ENCODE measurements around the gene STARD8. TPM values are rescaled to one million over a fixed set of nuclear protein-coding genes. Genes with fewer than 3 reads are reported as not detected.
"Not testable (repeated sequence)": the region's sequence is repeated elsewhere in the genome, so short reads cannot be mapped to it uniquely, and the experiment has no call there.

Gene STARD8
- total RNA-seq, 2 donors from 2014 or later = 15.8 to 19.8 TPM

- no peak for TF ChIP-seq CTCF (IDR thresholded peaks at IDR 0.05)
- DNase-seq (ENCODE audit: low spot score) = no peak
- Histone ChIP-seq H3K4me1 (ENCODE audit: control insufficient read depth in 1 of 2, low read depth in 2 of 2) (no peaks in the 10 kb centered on the region), H3K27me3 (replicated peaks; ENCODE audit: insufficient read depth) (no peaks in the 10 kb centered on the region), H3K36me3 (no peaks in the 10 kb centered on the region), H3K4me3 (no peak overlapping the region), H3K9me3 (no peaks in the 10 kb centered on the region), H3K27ac (no peak overlapping the region)
- ATAC-seq (ENCODE audit: insufficient number of reproducible peaks, low FRiP score, low read depth) = no peak
These were observed 19.5 kb upstream of the STARD8 start for GRCh38 chrX:68627986-68628385.

GRCh38 chrX:68629936-68630335, 17.5 kb upstream of the STARD8 start:
- not testable (repeated sequence) for H3K36me3 ChIP-seq; H3K27ac ChIP-seq; H3K4me1 ChIP-seq (ENCODE audit: control insufficient read depth in 1 of 2, low read depth in 2 of 2); H3K9me3 ChIP-seq; DNase-seq (ENCODE audit: low spot score); H3K27me3 ChIP-seq (replicated peaks; ENCODE audit: insufficient read depth); H3K4me3 ChIP-seq; ATAC-seq (ENCODE audit: insufficient number of reproducible peaks, low FRiP score, low read depth)

GRCh38 chrX:68631336-68631735, 16.1 kb upstream of the STARD8 start:
- H3K4me3 ChIP-seq = no peak overlapping the region
- H3K4me1 ChIP-seq (ENCODE audit: control insufficient read depth in 1 of 2, low read depth in 2 of 2) = no peaks in the 10 kb centered on the region
- no peaks in the 10 kb centered on the region for H3K9me3 ChIP-seq
- DNase-seq (ENCODE audit: low spot score) = no peak
- no peaks in the 10 kb centered on the region for H3K36me3 ChIP-seq
- H3K27me3 ChIP-seq (replicated peaks; ENCODE audit: insufficient read depth) = no peaks in the 10 kb centered on the region
- ATAC-seq (ENCODE audit: insufficient number of reproducible peaks, low FRiP score, low read depth) = no peak
- TF ChIP-seq CTCF (IDR thresholded peaks at IDR 0.05) = no peak
- no peak overlapping the region for H3K27ac ChIP-seq

- TF ChIP-seq CTCF (IDR thresholded peaks at IDR 0.05) = no peak
- Histone ChIP-seq H3K9me3 (no peaks in the 10 kb centered on the region), H3K4me1 (ENCODE audit: control insufficient read depth in 1 of 2, low read depth in 2 of 2) (no peaks in the 10 kb centered on the region), H3K4me3 (no peak overlapping the region), H3K27me3 (replicated peaks; ENCODE audit: insufficient read depth) (no peaks in the 10 kb centered on the region), H3K27ac (no peak overlapping the region), H3K36me3 (no peaks in the 10 kb centered on the region)
- no peak for ATAC-seq (ENCODE audit: insufficient number of reproducible peaks, low FRiP score, low read depth)
- DNase-seq (ENCODE audit: low spot score) = no peak
These were observed 15.0 kb upstream of the STARD8 start for GRCh38 chrX:68632491-68632890.

- Histone ChIP-seq H3K27ac (no peak overlapping the region), H3K4me1 (ENCODE audit: control insufficient read depth in 1 of 2, low read depth in 2 of 2) (no peaks in the 10 kb centered on the region), H3K9me3 (no peaks in the 10 kb centered on the region), H3K36me3 (no peaks in the 10 kb centered on the region), H3K27me3 (replicated peaks; ENCODE audit: insufficient read depth) (no peaks in the 10 kb centered on the region), H3K4me3 (no peak overlapping the region)
- no peak for DNase-seq (ENCODE audit: low spot score)
- no peak for ATAC-seq (ENCODE audit: insufficient number of reproducible peaks, low FRiP score, low read depth)
- no peak for TF ChIP-seq CTCF (IDR thresholded peaks at IDR 0.05)
These were observed 13.5 kb upstream of the STARD8 start for GRCh38 chrX:68633981-68634380.

- H3K4me1 ChIP-seq (ENCODE audit: control insufficient read depth in 1 of 2, low read depth in 2 of 2) = no peaks in the 10 kb centered on the region
- DNase-seq (ENCODE audit: low spot score) (no peak), ATAC-seq (ENCODE audit: insufficient number of reproducible peaks, low FRiP score, low read depth) (no peak)
- TF ChIP-seq CTCF (IDR thresholded peaks at IDR 0.05) = no peak
- H3K4me3 ChIP-seq = no peak overlapping the region
- no peaks in the 10 kb centered on the region for H3K36me3 ChIP-seq
- no peaks in the 10 kb centered on the region for H3K27me3 ChIP-seq (replicated peaks; ENCODE audit: insufficient read depth)
- H3K9me3 ChIP-seq = no peaks in the 10 kb centered on the region
- no peak overlapping the region for H3K27ac ChIP-seq
These were observed 12.7 kb upstream of the STARD8 start for GRCh38 chrX:68634649-68635227.

Measured in thoracic aorta (tissue), 2 donors.